Common myeloid progenitor, CD34-positive (primary cell): Measurements from ENCODE around the gene ZSCAN5A.

Source experiments
- CTCF ChIA-PET: fragments of 350-600 bp; sonication (Branson Sonifier 250); formaldehyde crosslinking; loops from one replicate; lab custom pipeline; 2021; ENCODE audit warnings: antibody characterized with exemption; lab: Charles Lee
- POLR2A ChIA-PET: fragments of 350-600 bp; sonication (Branson Sonifier 250); formaldehyde crosslinking; loops from one replicate; lab custom pipeline; 2021; ENCODE audit warnings: antibody characterized with exemption; lab: Charles Lee
- DNase-seq, 3 donors: peaks; one replicate each; pipeline versions ENCODE4 v3.0.0 to v3.0.0-alpha.2; 2013
- H3K27ac ChIP-seq, 2 experiments: 1 replicate in 1 of 2; 2 replicates in 1 of 2; pipeline ENCODE4 v1.7.0; 2013; ENCODE audit warnings: inconsistent platforms in 2 of 2, low read length in 2 of 2, mild to moderate bottlenecking in 2 of 2, low read depth in 1 of 2, moderate library complexity in 1 of 2; ENCODE audit not compliant: severe bottlenecking in 2 of 2, insufficient read depth in 1 of 2, poor library complexity in 1 of 2
- H3K27me3 ChIP-seq, 5 experiments: replicated peaks in 2 of 5; 1 replicate in 3 of 5; 2 replicates in 2 of 5; pipeline versions ENCODE4 v1.6.1 to v1.7.0; 2013; ENCODE audit warnings: low read length in 4 of 5, mild to moderate bottlenecking in 2 of 5, moderate library complexity in 2 of 5, inconsistent platforms in 1 of 5; ENCODE audit not compliant: insufficient read depth in 5 of 5, control insufficient read depth in 4 of 5
- H3K36me3 ChIP-seq, 4 experiments: 1 replicate in 2 of 4; 2 replicates in 2 of 4; pipeline versions ENCODE4 v1.6.1 to v1.7.0; 2013; ENCODE audit warnings: low read length in 3 of 4, control low read depth in 1 of 4, mild to moderate bottlenecking in 1 of 4; ENCODE audit not compliant: control insufficient read depth in 4 of 4, insufficient read depth in 4 of 4
- H3K4me1 ChIP-seq, 4 experiments: 1 replicate in 3 of 4; 2 replicates in 1 of 4; pipeline versions ENCODE4 v1.6.1 to v1.7.1; 2013; ENCODE audit warnings: low read length in 3 of 4, mild to moderate bottlenecking in 3 of 4, control low read depth in 1 of 4, inconsistent platforms in 1 of 4, moderate library complexity in 1 of 4; ENCODE audit not compliant: control insufficient read depth in 4 of 4, insufficient read depth in 4 of 4; ENCODE audit errors: control extremely low read depth in 1 of 4
- H3K4me3 ChIP-seq, 7 experiments: 1 replicate in 4 of 7; 2 replicates in 3 of 7; pipeline versions ENCODE4 v1.5.1 to v1.7.0; 2013; ENCODE audit warnings: mild to moderate bottlenecking in 7 of 7, low read length in 6 of 7, moderate library complexity in 6 of 7, inconsistent platforms in 2 of 7, low read depth in 2 of 7, control low read depth in 1 of 7; ENCODE audit not compliant: insufficient read depth in 4 of 7, control insufficient read depth in 1 of 7; ENCODE audit errors: extremely low read depth in 1 of 7
- H3K9me3 ChIP-seq, 5 experiments: 1 replicate in 4 of 5; 2 replicates in 1 of 5; pipeline versions ENCODE4 v1.6.1 to v1.7.1; 2013; ENCODE audit warnings: low read length in 4 of 5, mild to moderate bottlenecking in 2 of 5, inconsistent platforms in 1 of 5, low read depth in 1 of 5, moderate library complexity in 1 of 5; ENCODE audit not compliant: control insufficient read depth in 4 of 5, insufficient read depth in 2 of 5; ENCODE audit errors: control extremely low read depth in 1 of 5
- WGBS: methylation state at CpG from one replicate; pipeline ENCODE4 v1.1.5; 2013; ENCODE audit not compliant: insufficient coverage; 5-methylcytosine and 5-hydroxymethylcytosine counted together

The ZSCAN5A gene

DNA sequence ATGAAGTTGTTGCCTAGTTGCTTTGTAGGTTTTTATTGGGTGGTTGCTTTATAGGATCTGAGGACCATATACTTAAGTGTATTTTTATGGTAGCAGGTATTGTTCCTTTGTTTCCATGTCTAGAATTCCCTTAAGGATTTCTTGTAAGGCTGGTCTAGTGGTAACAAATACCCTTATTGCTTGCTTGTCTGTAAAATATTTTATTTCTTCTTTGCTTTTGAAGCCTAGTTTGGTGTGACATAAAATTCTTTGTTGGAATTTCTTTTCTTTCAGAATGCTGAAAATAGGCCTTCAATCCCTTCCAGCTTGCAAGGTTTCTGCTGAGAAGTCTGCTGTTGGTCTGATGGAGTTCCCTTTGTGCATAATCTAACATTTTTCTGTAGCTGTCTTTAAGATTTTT, 18.1 kb upstream of the ZSCAN5A start:
- Histone ChIP-seq H3K36me3 (no peaks in the 10 kb centered on the region), H3K9me3 (peaks cover 0 to 8% (median 0%) of the 10 kb centered on the region in 5 experiments), H3K4me1 (no peaks in the 10 kb centered on the region), H3K27ac (no peak overlapping the region), H3K4me3 (no peak overlapping the region), H3K27me3 (no peaks in the 10 kb centered on the region)
- DNase-seq = no peak
- CTCF ChIA-PET = interaction anchor here (0.8 to 6.2 kb wide), 21 partner anchors 8 to 266 kb away, joined by 3 to 130 read pairs (median 5); no protein-coding TSS in a partner anchor
- POLR2A ChIA-PET = no interaction called here

- WGBS = no CpG with 5 or more reads among the region's 1 CpG
- POLR2A ChIA-PET = no interaction called here
- H3K27ac ChIP-seq = peak overlapping the region in 1 of 2 experiments; percentile 11
- peak in 2 of 3 donors; percentile 29 to 51 for DNase-seq
- H3K4me3 ChIP-seq = no peak overlapping the region
- CTCF ChIA-PET = interaction anchor here (1.1 kb wide), 1 partner anchor 9 kb away, joined by 4 read pairs; no protein-coding TSS in a partner anchor
- H3K27me3 ChIP-seq = no peaks in the 10 kb centered on the region
- no peaks in the 10 kb centered on the region for H3K36me3 ChIP-seq
- peaks cover 15 to 49% (median 39%) of the 10 kb centered on the region in 4 experiments for H3K4me1 ChIP-seq
- H3K9me3 ChIP-seq = no peaks in the 10 kb centered on the region
Measured at GRCh38 chr19:56324436-56324835, 9.8 kb upstream of the ZSCAN5A start.

DNA sequence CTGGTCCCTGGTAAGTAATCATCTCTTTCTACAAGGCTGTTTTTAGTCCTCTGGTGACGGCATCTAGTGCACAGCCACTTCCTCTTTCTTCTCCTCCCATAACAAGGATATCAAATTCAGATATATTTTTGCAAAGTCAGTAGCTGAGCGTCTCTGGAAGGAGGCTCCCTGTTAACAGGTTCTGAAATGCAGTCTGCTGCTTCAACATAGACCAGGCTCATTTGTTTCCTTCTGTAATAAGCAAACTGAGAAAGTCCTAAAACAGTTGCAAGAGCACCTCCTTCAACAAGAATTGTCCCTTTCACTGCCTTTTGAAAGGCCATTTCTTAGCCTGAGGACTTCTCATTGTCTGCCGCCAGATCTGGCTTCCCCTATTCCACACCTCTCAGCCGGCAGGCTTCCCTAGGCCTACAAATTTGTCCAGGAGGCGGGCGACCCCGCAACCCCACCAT, 7.4 kb upstream of the ZSCAN5A start:
- Histone ChIP-seq H3K4me3 (peak overlapping the region in 3 of 7 experiments; percentile 1 to 41 (median 8)), H3K27ac (peak overlapping the region; percentile 53 to 83), H3K27me3 (no peaks in the 10 kb centered on the region), H3K36me3 (no peaks in the 10 kb centered on the region), H3K9me3 (no peaks in the 10 kb centered on the region), H3K4me1 (peaks cover 18 to 56% (median 44%) of the 10 kb centered on the region in 4 experiments)
- 42% methylated on average over 6 of the region's 7 CpGs for WGBS
- peak; percentile 64 to 88 (median 82) for DNase-seq
- POLR2A ChIA-PET = no interaction called here
- CTCF ChIA-PET = interaction anchor here (0.7 to 2.6 kb wide), 6 partner anchors 9 to 240 kb away, joined by 3 to 17 read pairs (median 4); no protein-coding TSS in a partner anchor

DNA sequence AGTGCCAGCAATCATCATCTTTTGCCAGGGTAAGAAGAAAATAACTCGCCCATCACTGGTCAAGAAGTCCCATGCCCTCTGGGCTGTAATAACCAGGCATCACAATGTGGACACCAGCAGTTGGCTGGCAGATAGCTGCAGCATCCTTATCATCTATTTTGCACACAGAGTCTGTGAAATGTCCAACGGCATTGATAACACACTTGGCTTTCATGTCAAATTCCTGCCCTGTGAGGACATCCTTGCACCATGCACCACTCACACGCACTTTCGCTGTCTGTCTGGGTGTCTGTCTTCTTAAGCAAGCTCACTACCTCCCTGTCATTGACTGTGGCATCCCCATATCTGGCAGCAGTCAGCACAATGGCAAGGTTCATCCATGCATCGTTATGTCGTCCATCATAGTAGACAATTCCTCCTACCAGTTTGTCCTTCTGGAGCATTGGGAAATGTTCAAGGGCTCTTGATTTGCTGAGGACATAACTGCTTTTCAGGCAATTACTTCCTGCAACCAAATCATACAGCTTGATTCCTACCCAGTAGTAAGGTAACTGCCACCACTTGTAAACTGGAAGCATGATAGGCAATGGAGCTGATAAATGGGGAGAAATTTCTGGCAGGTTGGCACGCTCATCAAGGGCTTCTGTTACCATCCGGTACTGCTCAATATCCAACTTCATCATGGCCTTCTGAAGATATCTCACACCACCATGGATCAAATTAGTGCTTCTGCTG, 6.8 kb upstream of the ZSCAN5A start:
- Histone ChIP-seq H3K4me1 (peaks cover 18 to 56% (median 44%) of the 10 kb centered on the region in 4 experiments), H3K36me3 (no peaks in the 10 kb centered on the region), H3K27me3 (no peaks in the 10 kb centered on the region), H3K27ac (peak overlapping the region; percentile 53 to 83), H3K9me3 (no peaks in the 10 kb centered on the region), H3K4me3 (peak overlapping the region in 1 of 7 experiments; percentile 1)
- peak in 2 of 3 donors; percentile 23 to 46 for DNase-seq
- ChIA-PET POLR2A (no interaction called here), CTCF (interaction anchor here (0.7 to 2.6 kb wide), 7 partner anchors 8 to 240 kb away, joined by 3 to 17 read pairs (median 3); no protein-coding TSS in a partner anchor)
- WGBS = 84% methylated on average over 8 of the region's 8 CpGs

DNA sequence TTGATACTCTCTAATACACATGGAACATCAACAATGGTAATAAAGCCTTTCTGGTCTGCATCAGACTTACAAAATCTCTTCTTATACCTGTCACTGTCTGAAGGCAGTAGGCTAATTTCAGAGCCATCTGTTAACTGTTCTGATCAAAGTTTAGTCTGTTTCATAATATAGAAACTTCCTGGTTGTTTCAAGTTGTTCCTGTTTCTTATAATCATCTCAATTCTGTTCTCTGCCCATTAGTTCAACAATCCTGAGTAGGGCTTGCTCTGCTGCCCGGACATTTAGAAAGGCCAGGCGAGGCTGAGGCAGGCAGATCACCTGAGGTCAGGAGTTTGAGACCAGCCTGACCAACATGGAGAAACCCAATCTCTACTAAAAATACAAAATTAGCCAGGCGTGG, 5.4 kb upstream of the ZSCAN5A start:
- POLR2A ChIA-PET = no interaction called here
- no peaks in the 10 kb centered on the region for H3K36me3 ChIP-seq
- H3K4me3 ChIP-seq = no peak overlapping the region
- no peaks in the 10 kb centered on the region for H3K27me3 ChIP-seq
- H3K27ac ChIP-seq = peak overlapping the region in 1 of 2 experiments; percentile 32
- peaks cover 18 to 61% (median 52%) of the 10 kb centered on the region in 4 experiments for H3K4me1 ChIP-seq
- no peaks in the 10 kb centered on the region for H3K9me3 ChIP-seq
- DNase-seq = peak in 2 of 3 donors; percentile 31 to 32
- WGBS = 72% methylated on average over 3 of the region's 3 CpGs
- CTCF ChIA-PET = interaction anchor here (2.6 kb wide), 1 partner anchor 14 kb away, joined by 17 read pairs; no protein-coding TSS in a partner anchor

DNA sequence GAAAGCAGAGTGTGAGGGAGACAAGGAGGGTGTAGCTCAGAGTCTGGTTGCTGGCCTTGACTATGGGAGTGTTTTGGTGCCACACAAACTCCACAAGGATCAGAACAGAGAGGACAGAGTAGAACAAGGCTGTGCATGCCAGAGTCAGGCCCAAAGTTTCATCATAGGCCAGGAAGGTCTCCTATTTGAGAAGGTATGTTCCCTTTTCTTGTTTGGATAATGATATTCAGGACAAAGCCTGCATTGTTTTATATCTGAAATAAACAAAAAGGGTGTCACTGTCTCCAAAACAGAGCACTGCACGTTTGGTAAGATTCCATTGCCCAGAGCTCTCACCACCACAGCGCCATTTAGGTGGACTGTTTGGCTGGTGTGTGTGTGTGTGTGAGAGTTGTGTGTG, 3.1 kb upstream of the ZSCAN5A start:
- ChIA-PET POLR2A (no interaction called here), CTCF (interaction anchor here (1.2 to 2.0 kb wide), 3 partner anchors 8 to 31 kb away, joined by 5 to 11 read pairs (median 5); no protein-coding TSS in a partner anchor)
- Histone ChIP-seq H3K36me3 (no peaks in the 10 kb centered on the region), H3K9me3 (no peaks in the 10 kb centered on the region), H3K4me3 (no peak overlapping the region), H3K27ac (no peak overlapping the region), H3K27me3 (no peaks in the 10 kb centered on the region), H3K4me1 (peaks cover 23 to 66% (median 53%) of the 10 kb centered on the region in 4 experiments)
- 100% methylated on average over 1 of the region's 2 CpGs for WGBS
- DNase-seq = no peak

- H3K9me3 ChIP-seq = no peaks in the 10 kb centered on the region
- POLR2A ChIA-PET = no interaction called here
- H3K27ac ChIP-seq = no peak overlapping the region
- H3K36me3 ChIP-seq = peaks cover 0 to 5% (median 2%) of the 10 kb centered on the region in 4 experiments
- H3K27me3 ChIP-seq = no peaks in the 10 kb centered on the region
- CTCF ChIA-PET = no interaction called here
- H3K4me1 ChIP-seq = peaks cover 27 to 64% (median 52%) of the 10 kb centered on the region in 4 experiments
- 100% methylated on average over 5 of the region's 5 CpGs for WGBS
- no peak overlapping the region for H3K4me3 ChIP-seq
- DNase-seq = no peak
Measured at GRCh38 chr19:56316728-56317127, 2.1 kb upstream of the ZSCAN5A start.
